Peyer's patch (tissue), 4 donors: ENCODE data around the gene FOS.

Source experiments
- POLR2A ChIP-seq, 2 donors: fragments of 450-650 bp; IDR thresholded peaks; one replicate each; pipeline ENCODE4 v1.5.1; 2017; ENCODE audit warnings: antibody characterized with exemption in 2 of 2, mild to moderate bottlenecking in 2 of 2, moderate library complexity in 2 of 2
- TF ChIP-seq, protein P1 (sequence below), 6 experiments: fragments of 450-650 bp in 4 of 6; fragments of 200-600 bp in 2 of 6; sonication (generic) in 1 of 6; IDR thresholded peaks; one replicate each; pipeline ENCODE4 v1.5.1; 2017 to 2019; ENCODE audit warnings: antibody characterized with exemption in 6 of 6, mild to moderate bottlenecking in 3 of 6, moderate library complexity in 1 of 6

DNA sequence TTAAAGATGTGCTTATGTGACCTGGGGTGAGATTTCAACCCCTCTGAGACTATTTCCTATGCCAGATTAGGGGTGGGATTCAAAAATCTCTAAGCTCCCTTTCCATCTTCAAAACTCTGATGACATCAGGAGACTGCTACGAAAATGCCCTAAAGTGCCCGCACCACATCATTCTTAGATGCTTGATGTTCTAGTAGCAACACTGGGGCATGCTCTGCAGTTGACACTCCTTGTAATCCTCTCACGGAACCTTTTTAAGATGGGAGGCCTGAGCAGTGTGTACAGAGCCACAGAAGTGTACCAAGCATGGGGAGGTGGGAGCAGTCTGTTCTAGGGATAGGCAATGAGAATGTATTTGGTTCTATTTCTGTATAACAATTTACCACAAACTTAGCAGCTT, 12.2 kb downstream of the FOS start:
- no peak for TF ChIP-seq POLR2A (IDR thresholded peaks at IDR 0.05)
- TF ChIP-seq, protein P1, sequence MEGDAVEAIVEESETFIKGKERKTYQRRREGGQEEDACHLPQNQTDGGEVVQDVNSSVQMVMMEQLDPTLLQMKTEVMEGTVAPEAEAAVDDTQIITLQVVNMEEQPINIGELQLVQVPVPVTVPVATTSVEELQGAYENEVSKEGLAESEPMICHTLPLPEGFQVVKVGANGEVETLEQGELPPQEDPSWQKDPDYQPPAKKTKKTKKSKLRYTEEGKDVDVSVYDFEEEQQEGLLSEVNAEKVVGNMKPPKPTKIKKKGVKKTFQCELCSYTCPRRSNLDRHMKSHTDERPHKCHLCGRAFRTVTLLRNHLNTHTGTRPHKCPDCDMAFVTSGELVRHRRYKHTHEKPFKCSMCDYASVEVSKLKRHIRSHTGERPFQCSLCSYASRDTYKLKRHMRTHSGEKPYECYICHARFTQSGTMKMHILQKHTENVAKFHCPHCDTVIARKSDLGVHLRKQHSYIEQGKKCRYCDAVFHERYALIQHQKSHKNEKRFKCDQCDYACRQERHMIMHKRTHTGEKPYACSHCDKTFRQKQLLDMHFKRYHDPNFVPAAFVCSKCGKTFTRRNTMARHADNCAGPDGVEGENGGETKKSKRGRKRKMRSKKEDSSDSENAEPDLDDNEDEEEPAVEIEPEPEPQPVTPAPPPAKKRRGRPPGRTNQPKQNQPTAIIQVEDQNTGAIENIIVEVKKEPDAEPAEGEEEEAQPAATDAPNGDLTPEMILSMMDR (IDR thresholded peaks at IDR 0.05): no peak
